SK-N-SH treated with all-trans-retinoic acid at 6 μM for 48 hours (cell line): ENCODE results near the gene FBLN2.

ENCODE experiments used
- ARNTL ChIP-seq: fragments of 450-650 bp; formaldehyde crosslinking; IDR thresholded peaks from 2 replicates; pipeline ENCODE4 v1.5.0; 2020; ENCODE audit warnings: low read depth, mild to moderate bottlenecking, moderate library complexity, borderline replicate concordance
- CREB5 ChIP-seq: fragments of 250-450 bp; sonication (Bioruptor Pico); IDR thresholded peaks from 2 replicates; pipeline ENCODE4 v1.5.1; 2020; ENCODE audit warnings: low read depth, mild to moderate bottlenecking, moderate library complexity
- CSRNP3 ChIP-seq: fragments of 250-450 bp; sonication (Bioruptor Pico); IDR thresholded peaks from 2 replicates; pipeline ENCODE4 v1.5.1; 2021; ENCODE audit warnings: mild to moderate bottlenecking, moderate library complexity
- OSR1 ChIP-seq: fragments of 250-450 bp; sonication (Bioruptor Pico); IDR thresholded peaks from 2 replicates; pipeline ENCODE4 v1.8.0; 2022; ENCODE audit warnings: moderate library complexity, mild to moderate bottlenecking, inconsistent platforms
- PATZ1 ChIP-seq: fragments of 250-450 bp; sonication (Bioruptor Pico); IDR thresholded peaks from 2 replicates; pipeline ENCODE4 v1.8.0; 2020; ENCODE audit warnings: mild to moderate bottlenecking, moderate library complexity, borderline replicate concordance
- POU6F1 ChIP-seq: fragments of 250-450 bp; sonication (Bioruptor Pico); IDR thresholded peaks from 2 replicates; pipeline ENCODE4 v1.8.0; 2021; ENCODE audit warnings: low read depth, mild to moderate bottlenecking, moderate library complexity, borderline replicate concordance
- ZC3H10 ChIP-seq: fragments of 250-450 bp; sonication (Bioruptor Pico); IDR thresholded peaks from 2 replicates; pipeline ENCODE4 v1.5.1; 2021; ENCODE audit warnings: mild to moderate bottlenecking, moderate library complexity
- ZNF8 ChIP-seq: fragments of 450-650 bp; formaldehyde crosslinking; IDR thresholded peaks from 2 replicates; pipeline ENCODE4 v1.5.0; 2020; ENCODE audit warnings: mild to moderate bottlenecking, moderate library complexity

- no peak for TF ChIP-seq ZC3H10 (CRISPR knock-in tag)
- no peak for TF ChIP-seq POU6F1 (CRISPR knock-in tag)
- no peak for TF ChIP-seq CREB5 (CRISPR knock-in tag)
- TF ChIP-seq ARNTL (CRISPR knock-in tag), result no peak
- no peak for TF ChIP-seq CSRNP3 (CRISPR knock-in tag)
- TF ChIP-seq ZNF8 (CRISPR knock-in tag), result no peak
- TF ChIP-seq PATZ1, result no peak
- no peak for TF ChIP-seq OSR1 (CRISPR knock-in tag)
Measured at GRCh38 chr3:13577181-13578121, 28.5 kb downstream of the FBLN2 start.
